GM23338 (cell line): ENCODE data around the gene SLC6A1.

Experiments used
- CREB1 ChIP-seq: fragments of 250-450 bp; sonication (Bioruptor Pico); IDR thresholded peaks from 2 replicates; pipeline ENCODE4 v1.5.0; 2020; ENCODE audit warnings: low read depth, mild to moderate bottlenecking, moderate library complexity
- CTCF ChIP-seq, 2 experiments: fragments of 200-600 bp in 1 of 2; sonication (generic) in 1 of 2; conservative IDR thresholded peaks; 2 replicates each; pipeline versions ENCODE4 v1.5.1 to v1.6.1; 2016 to 2017; ENCODE audit warnings: antibody characterized with exemption in 2 of 2, low read depth in 2 of 2, mild to moderate bottlenecking in 2 of 2, moderate library complexity in 1 of 2
- EZH2 ChIP-seq: fragments of 200-600 bp; sonication (generic); IDR thresholded peaks from one replicate; pipeline ENCODE4 v1.8.0; 2017; ENCODE audit warnings: antibody characterized with exemption, mild to moderate bottlenecking, low read depth; ENCODE audit not compliant: unreplicated experiment
- EZH2phosphoT487 ChIP-seq: fragments of 200-600 bp; sonication (generic); IDR thresholded peaks from one replicate; pipeline ENCODE4 v1.8.1; 2018; ENCODE audit warnings: antibody characterized with exemption; ENCODE audit not compliant: unreplicated experiment
- JUNB ChIP-seq: IDR thresholded peaks from one replicate; pipeline ENCODE4 v1.6.1; 2016; ENCODE audit warnings: antibody characterized with exemption; ENCODE audit not compliant: unreplicated experiment
- POLR2AphosphoS5 ChIP-seq: IDR thresholded peaks from 2 replicates; pipeline ENCODE4 v1.6.1; 2016; ENCODE audit warnings: antibody characterized with exemption, low read depth
- REST ChIP-seq: IDR thresholded peaks from one replicate; pipeline ENCODE4 v1.6.1; 2018; ENCODE audit warnings: antibody characterized with exemption; ENCODE audit not compliant: unreplicated experiment
- TF ChIP-seq, protein P1 (sequence below): fragments of 250-450 bp; sonication (Bioruptor Pico); IDR thresholded peaks from 2 replicates; pipeline ENCODE4 v1.5.0; 2020; ENCODE audit warnings: mild to moderate bottlenecking, moderate library complexity
- TF ChIP-seq, protein P2 (sequence below): IDR thresholded peaks from 2 replicates; pipeline ENCODE4 v1.6.1; 2016; ENCODE audit warnings: antibody characterized with exemption

- TF ChIP-seq EZH2 (no peak), CTCF (conservative IDR thresholded peaks at IDR 0.05; ENCODE audit: low read depth in 2 of 2) (no peak), REST (no peak), JUNB (no peak), EZH2phosphoT487 (no peak), CREB1 (no peak), POLR2AphosphoS5 (no peak)
- TF ChIP-seq, protein P1, sequence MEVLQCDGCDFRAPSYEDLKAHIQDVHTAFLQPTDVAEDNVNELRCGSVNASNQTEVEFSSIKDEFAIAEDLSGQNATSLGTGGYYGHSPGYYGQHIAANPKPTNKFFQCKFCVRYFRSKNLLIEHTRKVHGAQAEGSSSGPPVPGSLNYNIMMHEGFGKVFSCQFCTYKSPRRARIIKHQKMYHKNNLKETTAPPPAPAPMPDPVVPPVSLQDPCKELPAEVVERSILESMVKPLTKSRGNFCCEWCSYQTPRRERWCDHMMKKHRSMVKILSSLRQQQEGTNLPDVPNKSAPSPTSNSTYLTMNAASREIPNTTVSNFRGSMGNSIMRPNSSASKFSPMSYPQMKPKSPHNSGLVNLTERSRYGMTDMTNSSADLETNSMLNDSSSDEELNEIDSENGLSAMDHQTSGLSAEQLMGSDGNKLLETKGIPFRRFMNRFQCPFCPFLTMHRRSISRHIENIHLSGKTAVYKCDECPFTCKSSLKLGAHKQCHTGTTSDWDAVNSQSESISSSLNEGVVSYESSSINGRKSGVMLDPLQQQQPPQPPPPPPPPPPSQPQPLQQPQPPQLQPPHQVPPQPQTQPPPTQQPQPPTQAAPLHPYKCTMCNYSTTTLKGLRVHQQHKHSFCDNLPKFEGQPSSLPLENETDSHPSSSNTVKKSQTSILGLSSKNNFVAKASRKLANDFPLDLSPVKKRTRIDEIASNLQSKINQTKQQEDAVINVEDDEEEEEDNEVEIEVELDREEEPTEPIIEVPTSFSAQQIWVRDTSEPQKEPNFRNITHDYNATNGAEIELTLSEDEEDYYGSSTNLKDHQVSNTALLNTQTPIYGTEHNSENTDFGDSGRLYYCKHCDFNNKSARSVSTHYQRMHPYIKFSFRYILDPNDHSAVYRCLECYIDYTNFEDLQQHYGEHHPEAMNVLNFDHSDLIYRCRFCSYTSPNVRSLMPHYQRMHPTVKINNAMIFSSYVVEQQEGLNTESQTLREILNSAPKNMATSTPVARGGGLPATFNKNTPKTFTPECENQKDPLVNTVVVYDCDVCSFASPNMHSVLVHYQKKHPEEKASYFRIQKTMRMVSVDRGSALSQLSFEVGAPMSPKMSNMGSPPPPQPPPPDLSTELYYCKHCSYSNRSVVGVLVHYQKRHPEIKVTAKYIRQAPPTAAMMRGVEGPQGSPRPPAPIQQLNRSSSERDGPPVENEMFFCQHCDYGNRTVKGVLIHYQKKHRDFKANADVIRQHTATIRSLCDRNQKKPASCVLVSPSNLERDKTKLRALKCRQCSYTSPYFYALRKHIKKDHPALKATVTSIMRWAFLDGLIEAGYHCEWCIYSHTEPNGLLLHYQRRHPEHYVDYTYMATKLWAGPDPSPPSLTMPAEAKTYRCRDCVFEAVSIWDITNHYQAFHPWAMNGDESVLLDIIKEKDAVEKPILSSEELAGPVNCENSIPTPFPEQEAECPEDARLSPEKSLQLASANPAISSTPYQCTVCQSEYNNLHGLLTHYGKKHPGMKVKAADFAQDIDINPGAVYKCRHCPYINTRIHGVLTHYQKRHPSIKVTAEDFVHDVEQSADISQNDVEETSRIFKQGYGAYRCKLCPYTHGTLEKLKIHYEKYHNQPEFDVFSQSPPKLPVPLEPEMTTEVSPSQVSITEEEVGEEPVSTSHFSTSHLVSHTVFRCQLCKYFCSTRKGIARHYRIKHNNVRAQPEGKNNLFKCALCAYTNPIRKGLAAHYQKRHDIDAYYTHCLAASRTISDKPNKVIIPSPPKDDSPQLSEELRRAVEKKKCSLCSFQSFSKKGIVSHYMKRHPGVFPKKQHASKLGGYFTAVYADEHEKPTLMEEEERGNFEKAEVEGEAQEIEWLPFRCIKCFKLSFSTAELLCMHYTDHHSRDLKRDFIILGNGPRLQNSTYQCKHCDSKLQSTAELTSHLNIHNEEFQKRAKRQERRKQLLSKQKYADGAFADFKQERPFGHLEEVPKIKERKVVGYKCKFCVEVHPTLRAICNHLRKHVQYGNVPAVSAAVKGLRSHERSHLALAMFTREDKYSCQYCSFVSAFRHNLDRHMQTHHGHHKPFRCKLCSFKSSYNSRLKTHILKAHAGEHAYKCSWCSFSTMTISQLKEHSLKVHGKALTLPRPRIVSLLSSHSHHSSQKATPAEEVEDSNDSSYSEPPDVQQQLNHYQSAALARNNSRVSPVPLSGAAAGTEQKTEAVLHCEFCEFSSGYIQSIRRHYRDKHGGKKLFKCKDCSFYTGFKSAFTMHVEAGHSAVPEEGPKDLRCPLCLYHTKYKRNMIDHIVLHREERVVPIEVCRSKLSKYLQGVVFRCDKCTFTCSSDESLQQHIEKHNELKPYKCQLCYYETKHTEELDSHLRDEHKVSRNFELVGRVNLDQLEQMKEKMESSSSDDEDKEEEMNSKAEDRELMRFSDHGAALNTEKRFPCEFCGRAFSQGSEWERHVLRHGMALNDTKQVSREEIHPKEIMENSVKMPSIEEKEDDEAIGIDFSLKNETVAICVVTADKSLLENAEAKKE (CRISPR knock-in tag) = no peak
- TF ChIP-seq, protein P2, sequence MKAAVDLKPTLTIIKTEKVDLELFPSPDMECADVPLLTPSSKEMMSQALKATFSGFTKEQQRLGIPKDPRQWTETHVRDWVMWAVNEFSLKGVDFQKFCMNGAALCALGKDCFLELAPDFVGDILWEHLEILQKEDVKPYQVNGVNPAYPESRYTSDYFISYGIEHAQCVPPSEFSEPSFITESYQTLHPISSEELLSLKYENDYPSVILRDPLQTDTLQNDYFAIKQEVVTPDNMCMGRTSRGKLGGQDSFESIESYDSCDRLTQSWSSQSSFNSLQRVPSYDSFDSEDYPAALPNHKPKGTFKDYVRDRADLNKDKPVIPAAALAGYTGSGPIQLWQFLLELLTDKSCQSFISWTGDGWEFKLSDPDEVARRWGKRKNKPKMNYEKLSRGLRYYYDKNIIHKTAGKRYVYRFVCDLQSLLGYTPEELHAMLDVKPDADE = no peak
Observed at GRCh38 chr3:11002371-11002807, 9.8 kb downstream of the SLC6A1 start.
